ENCODE measurements around the gene SPOCK1.

DNA sequence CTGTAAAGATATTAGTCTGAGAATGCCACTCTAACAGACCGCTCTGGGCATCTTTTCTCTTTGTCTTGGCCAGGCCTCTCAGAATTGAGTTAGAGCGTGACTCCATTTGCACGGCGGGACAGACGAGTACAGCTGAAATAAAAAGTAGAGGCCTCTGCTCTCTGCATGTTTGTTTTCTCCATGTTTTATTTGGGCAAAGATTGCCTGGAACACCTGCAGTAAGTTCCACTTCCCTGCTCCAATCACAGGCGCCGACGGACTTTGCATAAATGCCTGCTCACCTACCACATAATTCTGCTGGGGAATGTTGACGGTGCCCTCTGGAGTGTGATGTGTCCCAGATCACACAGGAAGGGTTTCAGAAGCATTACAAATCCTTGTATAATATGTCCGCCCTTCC lies 10.6 kb downstream of the SPOCK1 start:
- TF ChIP-seq, protein P1, sequence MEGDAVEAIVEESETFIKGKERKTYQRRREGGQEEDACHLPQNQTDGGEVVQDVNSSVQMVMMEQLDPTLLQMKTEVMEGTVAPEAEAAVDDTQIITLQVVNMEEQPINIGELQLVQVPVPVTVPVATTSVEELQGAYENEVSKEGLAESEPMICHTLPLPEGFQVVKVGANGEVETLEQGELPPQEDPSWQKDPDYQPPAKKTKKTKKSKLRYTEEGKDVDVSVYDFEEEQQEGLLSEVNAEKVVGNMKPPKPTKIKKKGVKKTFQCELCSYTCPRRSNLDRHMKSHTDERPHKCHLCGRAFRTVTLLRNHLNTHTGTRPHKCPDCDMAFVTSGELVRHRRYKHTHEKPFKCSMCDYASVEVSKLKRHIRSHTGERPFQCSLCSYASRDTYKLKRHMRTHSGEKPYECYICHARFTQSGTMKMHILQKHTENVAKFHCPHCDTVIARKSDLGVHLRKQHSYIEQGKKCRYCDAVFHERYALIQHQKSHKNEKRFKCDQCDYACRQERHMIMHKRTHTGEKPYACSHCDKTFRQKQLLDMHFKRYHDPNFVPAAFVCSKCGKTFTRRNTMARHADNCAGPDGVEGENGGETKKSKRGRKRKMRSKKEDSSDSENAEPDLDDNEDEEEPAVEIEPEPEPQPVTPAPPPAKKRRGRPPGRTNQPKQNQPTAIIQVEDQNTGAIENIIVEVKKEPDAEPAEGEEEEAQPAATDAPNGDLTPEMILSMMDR (conservative IDR thresholded peaks at IDR 0.05; ENCODE audit: low read depth, low read length) = no peak
- no peak for TF ChIP-seq EZH2 (IDR thresholded peaks at IDR 0.05; ENCODE audit: borderline replicate concordance, low read depth, low read length, poor library complexity, severe bottlenecking)

Data from A673 (cell line).